Activated naive CD4-positive, alpha-beta T cell treated with anti-CD3 and anti-CD28 coated beads, Interleukin-2, amount 50 U/mL, for 72 hours (primary cell): ENCODE results near the gene JUND. TPM values are rescaled to one million over a fixed set of nuclear protein-coding genes. Genes with fewer than 3 reads are reported as not detected.

ENCODE experiments used
- ATAC-seq, 2 donors: fragments of 150-1000 bp; cut with Tn5 transposase; 2 replicates each; pipeline ENCODE4 v1.10.0; 2021; ENCODE audit warnings: mild to moderate bottlenecking in 2 of 2, moderate library complexity in 2 of 2
- DNase-seq, 2 donors: peaks; one replicate each; pipeline ENCODE4 v3.0.0; 2021 to 2022; ENCODE audit warnings: low spot score in 2 of 2
- H3K27ac Mint-ChIP-seq, 2 donors: one replicate each; pipeline ENCODE4 v1.8.0; 2022; ENCODE audit warnings: mild to moderate bottlenecking in 2 of 2, mixed read lengths in 2 of 2
- H3K36me3 Mint-ChIP-seq, 2 donors: one replicate each; pipeline ENCODE4 v1.8.0; 2022; ENCODE audit warnings: mixed read lengths in 2 of 2
- H3K9me3 Mint-ChIP-seq, 2 donors: one replicate each; pipeline ENCODE4 v1.8.0; 2022; ENCODE audit warnings: mixed read lengths in 2 of 2
- total RNA-seq, 2 donors: library from RNA; stranded (reverse); gene quantifications; one replicate each; pipeline ENCODE4 v1.2.3, GENCODE V29; 2022

JUND gene
- total RNA-seq, 2 donors from 2014 or later, result 213 to 255 TPM

- ATAC-seq, result no peak
- H3K9me3 Mint-ChIP-seq, result no peaks in the 10 kb centered on the region
These were observed 30.2 kb upstream of the JUND start for GRCh38 chr19:18311502-18312091.

GRCh38 chr19:18310966-18311365 lies 29.5 kb upstream of the JUND start:
- DNase-seq, result no peak
- ATAC-seq, result no peak
- Mint-ChIP-seq H3K36me3 (peaks cover under 1 to 17% of the 10 kb centered on the region in 2 donors), H3K9me3 (no peaks in the 10 kb centered on the region), H3K27ac (peak overlapping the region in 1 of 2 donors; percentile 77)

More at GRCh38 chr19:18311502-18312091, 30.2 kb upstream of the JUND start:
- no peak for DNase-seq
- peaks cover 0 to 14% of the 10 kb centered on the region in 2 donors for H3K36me3 Mint-ChIP-seq
- H3K27ac Mint-ChIP-seq, result no peak overlapping the region

- Mint-ChIP-seq H3K9me3 (no peaks in the 10 kb centered on the region), H3K27ac (peak overlapping the region; percentile 50 to 77), H3K36me3 (peaks cover 4 to 21% of the 10 kb centered on the region in 2 donors)
- DNase-seq (no peak), ATAC-seq (no peak)
These were observed 28.9 kb upstream of the JUND start for GRCh38 chr19:18310118-18310909.

- Mint-ChIP-seq H3K9me3 (no peaks in the 10 kb centered on the region), H3K27ac (peak overlapping the region in 1 of 2 donors; percentile 99), H3K36me3 (peaks cover 10 to 26% of the 10 kb centered on the region in 2 donors)
- ATAC-seq (no peak), DNase-seq (no peak)
These were observed 28.2 kb upstream of the JUND start for GRCh38 chr19:18309525-18310064.

- DNase-seq (no peak), ATAC-seq (no peak)
- Mint-ChIP-seq H3K27ac (peak overlapping the region; percentile 44 to 99), H3K9me3 (no peaks in the 10 kb centered on the region), H3K36me3 (peaks cover 16 to 32% of the 10 kb centered on the region in 2 donors)
These were observed 27.5 kb upstream of the JUND start for GRCh38 chr19:18308948-18309325.

DNA sequence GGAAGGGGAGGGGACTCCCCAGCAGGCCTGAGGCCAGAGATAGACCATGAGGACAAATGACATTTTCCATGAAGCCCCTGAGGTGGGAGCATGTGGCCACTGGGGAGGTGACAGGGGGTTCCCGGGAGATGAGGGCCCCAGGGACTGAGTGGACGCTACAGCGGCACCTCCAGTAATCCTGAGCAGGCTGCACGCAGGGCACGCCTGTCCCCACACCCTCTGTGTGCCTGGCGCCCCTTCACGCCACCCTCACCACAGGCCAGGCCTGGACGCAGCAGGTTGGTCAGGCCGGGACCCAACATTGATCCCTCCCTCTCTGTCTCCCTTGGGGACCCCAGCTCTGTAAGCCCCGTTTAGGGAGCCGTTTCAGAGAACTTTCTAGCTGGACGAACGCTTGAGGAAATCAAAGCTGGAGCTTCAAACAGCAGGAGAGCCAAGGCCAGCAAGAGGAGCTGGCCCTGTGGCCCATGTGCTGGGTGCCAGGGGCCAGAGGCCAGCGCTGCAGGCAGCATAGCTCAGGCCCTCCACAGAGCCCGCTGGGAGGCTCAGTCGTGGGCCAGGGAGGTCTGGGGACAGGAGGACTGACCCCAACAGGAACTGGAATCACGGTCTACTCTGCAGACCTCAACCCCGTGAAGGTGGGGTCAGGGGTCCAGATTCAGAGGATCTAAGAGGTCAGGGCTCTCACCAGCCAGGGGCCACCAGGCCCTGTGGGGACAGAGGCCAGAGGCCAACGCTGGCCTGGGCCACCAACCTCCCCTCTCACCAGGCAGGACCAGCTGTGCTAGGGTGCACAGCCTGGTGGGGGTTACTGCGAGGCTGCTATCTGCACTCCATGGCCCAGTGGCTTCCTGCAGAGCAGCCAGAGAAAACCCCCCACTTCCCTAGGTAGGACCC lies 26.9 kb upstream of the JUND start:
- ATAC-seq, result no peak
- peaks cover 23 to 32% of the 10 kb centered on the region in 2 donors for H3K36me3 Mint-ChIP-seq
- no peak for DNase-seq
- no peaks in the 10 kb centered on the region for H3K9me3 Mint-ChIP-seq
- H3K27ac Mint-ChIP-seq, result peak overlapping the region in 1 of 2 donors; percentile 99

DNA sequence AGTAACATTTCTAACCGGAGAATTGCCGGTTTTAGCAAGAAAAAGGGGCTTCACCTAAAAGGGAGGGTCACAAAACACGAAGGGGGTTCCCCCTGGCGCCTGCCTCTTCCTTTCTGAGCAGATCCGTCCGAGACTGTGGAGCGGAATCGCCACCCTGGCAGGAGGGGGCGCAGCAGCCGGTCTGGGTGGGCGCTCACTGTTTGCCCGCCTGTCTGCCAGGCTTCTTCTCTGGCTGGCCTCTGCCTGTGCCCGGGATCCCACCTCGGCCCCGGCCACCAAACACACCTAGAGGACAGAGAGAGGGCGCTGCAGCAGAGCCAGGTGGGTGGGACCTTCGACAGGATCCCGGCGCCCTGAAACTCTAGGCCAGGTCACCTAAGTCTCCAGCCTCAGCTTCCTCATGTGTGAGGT lies 25.9 kb upstream of the JUND start:
- no peaks in the 10 kb centered on the region for H3K9me3 Mint-ChIP-seq
- H3K27ac Mint-ChIP-seq, result peak overlapping the region; percentile 55 to 99
- ATAC-seq, result no peak
- no peak for DNase-seq
- peaks cover 26 to 27% of the 10 kb centered on the region in 2 donors for H3K36me3 Mint-ChIP-seq

DNA sequence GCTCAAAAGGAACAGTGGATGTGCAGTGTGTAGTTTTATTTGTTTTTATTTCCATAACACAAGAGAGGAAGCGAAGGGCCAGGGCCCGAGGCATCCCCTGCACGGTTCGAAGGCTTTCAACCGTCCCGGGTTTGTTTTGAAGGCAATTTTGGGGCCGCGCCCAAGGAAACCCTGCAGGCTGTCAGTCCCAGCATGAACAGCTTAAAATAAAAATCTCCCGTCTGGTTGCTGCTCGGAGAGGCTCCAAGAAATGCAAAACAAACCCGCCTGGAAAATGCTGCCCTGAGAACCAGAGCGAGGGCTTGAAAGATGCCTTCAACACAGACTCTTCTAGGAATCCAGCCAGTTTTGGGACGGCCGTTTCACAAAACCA lies 25.5 kb upstream of the JUND start:
- Mint-ChIP-seq H3K9me3 (no peaks in the 10 kb centered on the region), H3K36me3 (peaks cover 26 to 27% of the 10 kb centered on the region in 2 donors), H3K27ac (peak overlapping the region; percentile 90 to 99)
- DNase-seq, result no peak
- ATAC-seq, result no peak

- H3K36me3 Mint-ChIP-seq, result peaks cover 26 to 27% of the 10 kb centered on the region in 2 donors
- H3K9me3 Mint-ChIP-seq, result no peaks in the 10 kb centered on the region
- DNase-seq (no peak), ATAC-seq (no peak)
- H3K27ac Mint-ChIP-seq, result peak overlapping the region; percentile 90 to 99
These were observed 24.9 kb upstream of the JUND start for GRCh38 chr19:18306209-18306887.

GRCh38 chr19:18304458-18305310 lies 23.3 kb upstream of the JUND start:
- DNase-seq, result peak; percentile 80 to 89
- ATAC-seq, result peak; percentile 79 to 88
- H3K27ac Mint-ChIP-seq, result peak overlapping the region; percentile 81 to 99
- peaks cover 26 to 27% of the 10 kb centered on the region in 2 donors for H3K36me3 Mint-ChIP-seq
- H3K9me3 Mint-ChIP-seq, result no peaks in the 10 kb centered on the region

GRCh38 chr19:18304208-18304457 lies 22.7 kb upstream of the JUND start:
- no peak for DNase-seq
- Mint-ChIP-seq H3K27ac (peak overlapping the region; percentile 81 to 99), H3K9me3 (no peaks in the 10 kb centered on the region), H3K36me3 (peaks cover 26 to 27% of the 10 kb centered on the region in 2 donors)
- ATAC-seq, result peak in 1 of 2 donors; percentile 23

DNA sequence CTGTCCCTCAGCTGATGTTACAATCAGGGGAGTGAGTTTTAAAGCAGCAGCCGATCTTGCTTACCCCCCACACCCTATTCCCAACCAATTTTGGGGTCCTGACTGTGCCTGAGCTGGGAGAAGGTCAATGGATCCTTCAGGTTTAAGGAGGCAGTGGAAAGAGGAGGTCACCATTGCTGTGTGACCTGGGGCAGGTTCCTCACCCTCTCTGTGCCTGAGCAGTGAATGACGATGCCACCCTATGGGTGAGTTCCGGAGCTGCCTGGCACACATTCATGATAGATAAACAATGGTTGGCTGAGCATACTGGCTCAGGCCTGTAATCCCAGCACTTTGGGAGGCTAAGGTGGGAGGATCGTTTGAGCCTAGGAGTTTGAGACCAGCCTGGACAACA lies 20.3 kb upstream of the JUND start:
- H3K36me3 Mint-ChIP-seq, result peaks cover 20 to 26% of the 10 kb centered on the region in 2 donors
- ATAC-seq (no peak), DNase-seq (no peak)
- peak overlapping the region; percentile 76 to 81 for H3K27ac Mint-ChIP-seq
- peaks cover 0 to under 1% of the 10 kb centered on the region in 2 donors for H3K9me3 Mint-ChIP-seq

GRCh38 chr19:18300930-18301717 lies 19.7 kb upstream of the JUND start:
- Mint-ChIP-seq H3K9me3 (peaks cover 2 to 7% of the 10 kb centered on the region in 2 donors), H3K27ac (peak overlapping the region in 1 of 2 donors; percentile 76), H3K36me3 (peaks cover 23 to 26% of the 10 kb centered on the region in 2 donors)
- no peak for ATAC-seq
- no peak for DNase-seq

- DNase-seq, result no peak
These were observed 18.2 kb upstream of the JUND start for GRCh38 chr19:18299654-18300053.

GRCh38 chr19:18298601-18299000 lies 17.2 kb upstream of the JUND start:
- Mint-ChIP-seq H3K27ac (peak overlapping the region; percentile 81 to 85), H3K36me3 (peaks cover 11 to 13% of the 10 kb centered on the region in 2 donors), H3K9me3 (peaks cover 7 to 11% of the 10 kb centered on the region in 2 donors)
- peak; percentile 71 to 80 for ATAC-seq
- no peak for DNase-seq

More at GRCh38 chr19:18299654-18300053, 18.2 kb upstream of the JUND start:
- Mint-ChIP-seq H3K36me3 (peaks cover 17 to 21% of the 10 kb centered on the region in 2 donors), H3K9me3 (peaks cover 7 to 11% of the 10 kb centered on the region in 2 donors), H3K27ac (peak overlapping the region in 1 of 2 donors; percentile 85)
- no peak for ATAC-seq
